Lower leg skin (tissue), 3 donors: ENCODE results near the gene METTL8.

ENCODE experiments used
- CTCF ChIP-seq, 3 donors: fragments of 450-650 bp; IDR thresholded peaks; one replicate each; pipeline ENCODE4 v1.5.1; 2016; ENCODE audit warnings: antibody characterized with exemption in 3 of 3, mild to moderate bottlenecking in 3 of 3, moderate library complexity in 2 of 3
- POLR2A ChIP-seq, 2 donors: fragments of 450-650 bp; IDR thresholded peaks; one replicate each; pipeline ENCODE4 v1.6.1; 2016 to 2017; ENCODE audit warnings: antibody characterized with exemption in 2 of 2, mild to moderate bottlenecking in 1 of 2, moderate library complexity in 1 of 2

GRCh38 chr2:171320731-171321130 is 113.1 kb downstream of the METTL8 start:
- TF ChIP-seq POLR2A (IDR thresholded peaks at IDR 0.05) (no peak), CTCF (IDR thresholded peaks at IDR 0.05) (no peak)
